Activated effector memory CD4-positive, alpha-beta T cell treated with Interleukin-2 at 50 U/mL for 16 hours (primary cell): Measurements from ENCODE around the gene XBP1.
A peak's percentile ranks its signal among the peaks of the same experiment; 100 is the strongest.
"Not testable (repeated sequence)": the region's sequence is repeated elsewhere in the genome, so short reads cannot be mapped to it uniquely, and the experiment has no call there.

Experiments used
- DNase-seq: peaks from one replicate; pipeline ENCODE4 v3.0.0-alpha.2; 2020

Gene XBP1

GRCh38 chr22:28817919-28818859 is 17.8 kb upstream of the XBP1 start:
- DNase-seq: no peak

- DNase-seq: no peak
These were observed 16.7 kb upstream of the XBP1 start for GRCh38 chr22:28817064-28817463.

GRCh38 chr22:28815729-28816128 is 15.4 kb upstream of the XBP1 start:
- DNase-seq: no peak

GRCh38 chr22:28815111-28815510 is 14.7 kb upstream of the XBP1 start:
- DNase-seq: no peak

- no peak for DNase-seq
These were observed 13.6 kb upstream of the XBP1 start for GRCh38 chr22:28813772-28814518.

- DNase-seq: no peak
These were observed 12.1 kb upstream of the XBP1 start for GRCh38 chr22:28812516-28812915.

- DNase-seq: peak; percentile 33
These were observed 10.6 kb upstream of the XBP1 start for GRCh38 chr22:28810821-28811491.

GRCh38 chr22:28808716-28809355 is 8.5 kb upstream of the XBP1 start:
- no peak for DNase-seq

GRCh38 chr22:28805426-28805825 is 5.1 kb upstream of the XBP1 start:
- not testable (repeated sequence) for DNase-seq

GRCh38 chr22:28802595-28803123 is 2.3 kb upstream of the XBP1 start:
- no peak for DNase-seq

- no peak for DNase-seq
These were observed 1.7 kb upstream of the XBP1 start for GRCh38 chr22:28801845-28802594.

- DNase-seq: no peak
These were observed 612 bp downstream of the XBP1 start for GRCh38 chr22:28799606-28800307.

- DNase-seq: no peak
These were observed 1.4 kb downstream of the XBP1 start for GRCh38 chr22:28798810-28799605.

- DNase-seq: no peak
These were observed 4.2 kb downstream of the XBP1 start for GRCh38 chr22:28795932-28796856.

- no peak for DNase-seq
These were observed 5.2 kb downstream of the XBP1 start for GRCh38 chr22:28795071-28795693.

GRCh38 chr22:28793976-28794584 is 6.3 kb downstream of the XBP1 start:
- no peak for DNase-seq

- no peak for DNase-seq
These were observed 7.6 kb downstream of the XBP1 start for GRCh38 chr22:28792491-28793383.
